GM19043 (cell line): ENCODE measurements around the gene PUSL1.
"Not testable (repeated sequence)": the region's sequence is repeated elsewhere in the genome, so short reads cannot be mapped to it uniquely, and the experiment has no call there.

Experiments used
- ATAC-seq: cut with Tn5 transposase; IDR thresholded peaks from one replicate; pipeline ENCODE4 v1.9.1; 2021; ENCODE audit warnings: low read depth; ENCODE audit not compliant: unreplicated experiment

Gene PUSL1

DNA sequence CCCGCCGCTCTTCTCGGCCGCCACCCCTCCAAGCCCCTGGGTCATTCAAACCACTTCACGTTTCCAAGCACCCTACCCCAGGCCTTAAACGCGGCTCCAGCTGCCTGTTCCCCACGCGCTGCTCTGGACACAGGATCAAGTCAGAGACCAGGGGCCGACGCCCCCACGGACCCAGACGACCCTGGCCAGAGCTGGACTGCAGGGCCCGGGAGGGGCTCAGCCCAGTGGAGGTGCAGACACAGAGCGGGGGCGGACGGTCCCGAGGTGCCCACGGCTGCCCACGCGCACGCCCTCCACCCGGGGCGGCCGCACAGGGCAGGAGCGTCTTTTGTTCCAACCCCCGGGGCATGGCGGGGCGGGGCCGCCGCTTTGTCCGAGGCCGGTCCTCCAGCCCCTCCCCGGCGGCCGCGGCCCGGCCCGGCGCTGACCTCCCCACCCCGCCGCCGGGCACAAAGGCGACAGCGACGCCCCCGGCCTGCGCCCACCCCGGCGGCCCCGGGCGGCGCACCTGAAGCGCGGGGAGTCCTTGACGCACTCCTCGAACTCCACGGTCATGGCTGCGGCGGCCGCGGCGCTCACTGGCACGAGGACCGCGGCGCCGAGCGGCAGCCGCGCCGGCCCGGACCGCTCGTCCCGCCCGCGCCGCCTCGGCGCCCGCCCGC lies 1.0 kb upstream of the PUSL1 start:
- no peak for ATAC-seq

DNA sequence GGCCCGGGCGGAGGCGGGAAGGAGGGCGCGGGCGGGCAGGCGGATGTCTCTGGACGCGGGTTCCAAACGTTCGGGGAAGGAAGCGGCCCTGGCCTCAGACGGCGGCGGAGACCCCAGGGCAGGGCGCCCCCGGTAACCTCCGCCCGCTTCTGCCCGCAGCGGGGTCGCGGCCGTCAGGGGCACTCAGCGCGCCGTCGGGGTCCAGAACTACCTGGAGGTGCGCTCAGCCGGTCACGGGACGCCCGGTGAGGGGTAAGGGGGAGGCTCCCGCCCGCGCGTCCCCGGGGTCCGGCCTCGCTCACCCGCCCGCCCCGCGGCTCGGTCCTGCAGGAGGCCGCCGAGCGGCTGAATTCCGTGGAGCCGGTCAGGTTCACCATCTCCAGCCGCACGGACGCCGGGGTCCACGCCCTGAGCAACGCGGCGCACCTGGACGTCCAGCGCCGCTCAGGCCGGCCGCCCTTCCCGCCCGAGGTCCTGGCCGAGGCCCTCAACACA lies 406 bp downstream of the PUSL1 start:
- ATAC-seq: no peak

GRCh38 chr1:1309251-1310108 lies 1.1 kb downstream of the PUSL1 start:
- ATAC-seq: no peak

DNA sequence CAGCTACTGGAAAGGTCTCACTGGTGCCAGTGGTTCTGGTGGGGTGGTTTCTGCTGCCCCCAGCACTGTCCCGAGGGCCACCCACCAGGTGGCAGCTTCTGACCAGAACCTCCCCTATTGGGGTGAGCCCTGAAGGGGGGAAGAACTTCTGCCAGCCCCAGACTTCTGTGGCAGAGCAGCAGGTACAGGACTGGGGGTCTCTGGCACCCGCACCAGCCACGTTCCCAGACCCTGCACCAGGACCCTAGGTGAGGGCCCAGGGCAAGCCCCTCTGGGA lies 1.6 kb downstream of the PUSL1 start:
- ATAC-seq: no peak

DNA sequence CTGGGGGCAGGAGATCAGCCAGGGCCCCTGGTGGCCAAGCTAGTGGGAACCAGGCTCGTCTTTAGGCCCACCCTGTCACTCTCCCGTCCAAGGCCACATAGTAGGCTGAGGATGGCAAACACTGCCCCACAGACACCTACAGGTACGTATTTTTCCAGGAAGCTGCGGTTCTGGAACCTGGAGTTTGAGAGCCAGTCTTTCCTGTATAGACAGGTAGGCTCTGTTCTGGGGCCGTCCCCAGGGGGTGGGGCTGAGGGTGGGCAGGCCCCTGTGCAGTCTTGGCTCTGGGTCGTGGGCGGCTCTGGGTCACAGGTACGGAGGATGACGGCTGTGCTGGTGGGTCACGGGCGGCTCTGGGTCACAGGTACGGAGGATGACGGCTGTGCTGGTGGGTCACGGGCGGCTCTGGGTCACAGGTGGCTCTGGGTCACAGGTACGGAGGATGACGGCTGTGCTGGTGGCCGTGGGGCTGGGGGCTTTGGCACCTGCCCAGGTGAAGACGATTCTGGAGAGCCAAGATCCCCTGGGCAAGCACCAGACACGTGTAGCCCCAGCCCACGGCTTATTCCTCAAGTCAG lies 2.2 kb downstream of the PUSL1 start:
- no peak for ATAC-seq

GRCh38 chr1:1311107-1312104 lies 3.0 kb downstream of the PUSL1 start:
- no peak for ATAC-seq

DNA sequence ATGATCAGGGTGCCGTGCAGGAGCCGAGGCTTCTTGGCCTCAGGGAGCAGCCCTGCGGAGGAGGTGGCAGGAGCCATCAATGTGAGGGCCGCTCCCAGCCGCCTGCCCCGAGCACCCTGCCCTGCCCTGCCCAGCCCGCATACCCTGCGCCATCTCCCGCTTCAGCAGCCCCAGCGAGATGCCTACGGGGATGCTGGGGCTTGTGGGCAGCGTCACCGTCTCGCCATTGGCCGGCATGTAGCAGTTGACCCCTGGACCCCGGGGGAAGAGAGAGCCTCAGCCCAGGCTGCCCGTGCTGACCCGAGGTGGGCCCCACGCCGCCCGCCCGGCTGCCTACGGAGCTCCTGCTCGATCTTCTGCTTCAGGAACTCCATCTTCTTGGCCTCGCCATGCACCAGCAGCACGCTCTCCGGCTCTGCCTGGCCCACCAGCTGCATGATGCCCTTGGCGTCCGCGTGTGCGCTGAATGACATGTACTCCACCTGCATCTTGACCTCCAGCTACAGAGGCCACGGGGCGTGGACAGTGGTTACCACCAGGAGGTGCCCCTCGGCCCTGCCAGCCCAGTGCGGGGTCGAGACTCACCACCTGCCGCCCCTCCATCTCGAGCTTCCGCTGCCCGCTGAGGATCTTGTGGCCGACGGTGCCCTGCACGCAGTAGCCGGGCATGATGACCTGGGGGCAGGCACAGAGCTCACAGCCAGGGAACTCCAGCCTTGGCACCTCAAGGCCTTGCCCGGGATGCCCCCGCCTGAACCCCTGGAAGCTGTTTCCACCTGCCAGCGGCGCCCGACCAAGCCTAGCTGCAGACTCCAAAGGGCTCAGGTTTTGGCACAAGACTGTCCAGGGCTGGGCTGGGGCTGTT lies 4.3 kb downstream of the PUSL1 start:
- ATAC-seq: no peak

DNA sequence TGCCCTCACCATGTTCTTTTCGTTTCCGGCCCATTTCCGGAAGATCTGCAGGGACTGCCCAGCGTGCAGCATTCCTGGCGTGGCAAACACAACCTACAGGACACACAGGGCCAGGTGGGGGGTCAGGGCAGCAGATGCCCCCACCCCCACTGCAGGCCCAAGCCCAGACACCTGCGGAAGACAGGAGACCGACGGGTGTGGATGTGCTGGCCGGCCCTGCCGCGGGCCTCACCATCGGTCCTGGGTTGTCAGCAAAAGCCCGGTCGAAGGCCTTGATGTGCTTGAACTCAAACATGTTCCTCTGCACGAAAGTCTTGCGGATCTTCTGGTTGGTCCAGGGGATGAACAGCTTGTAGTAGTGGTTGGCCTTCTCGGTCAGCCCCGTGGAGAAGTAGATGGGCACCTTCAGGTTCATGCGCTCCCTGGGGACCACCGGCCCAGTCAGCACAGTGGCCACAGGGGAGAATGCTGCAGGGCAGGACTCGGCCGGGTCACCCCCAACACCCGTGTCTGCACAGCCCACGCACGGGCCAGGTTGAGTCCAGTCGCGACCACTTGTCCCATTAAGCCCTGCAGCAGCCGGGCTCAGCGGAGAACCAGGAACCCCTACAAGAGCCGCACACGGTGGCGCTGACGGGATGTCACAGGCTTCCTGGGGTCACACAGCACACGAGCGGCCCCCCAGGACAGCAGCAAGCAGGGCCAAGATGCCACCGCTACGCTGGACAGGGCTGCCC lies 5.3 kb downstream of the PUSL1 start:
- no peak for ATAC-seq

- ATAC-seq: no peak
Measured at GRCh38 chr1:1314237-1314586, 5.8 kb downstream of the PUSL1 start.

- ATAC-seq: no peak
Measured at GRCh38 chr1:1314678-1315335, 6.4 kb downstream of the PUSL1 start.

DNA sequence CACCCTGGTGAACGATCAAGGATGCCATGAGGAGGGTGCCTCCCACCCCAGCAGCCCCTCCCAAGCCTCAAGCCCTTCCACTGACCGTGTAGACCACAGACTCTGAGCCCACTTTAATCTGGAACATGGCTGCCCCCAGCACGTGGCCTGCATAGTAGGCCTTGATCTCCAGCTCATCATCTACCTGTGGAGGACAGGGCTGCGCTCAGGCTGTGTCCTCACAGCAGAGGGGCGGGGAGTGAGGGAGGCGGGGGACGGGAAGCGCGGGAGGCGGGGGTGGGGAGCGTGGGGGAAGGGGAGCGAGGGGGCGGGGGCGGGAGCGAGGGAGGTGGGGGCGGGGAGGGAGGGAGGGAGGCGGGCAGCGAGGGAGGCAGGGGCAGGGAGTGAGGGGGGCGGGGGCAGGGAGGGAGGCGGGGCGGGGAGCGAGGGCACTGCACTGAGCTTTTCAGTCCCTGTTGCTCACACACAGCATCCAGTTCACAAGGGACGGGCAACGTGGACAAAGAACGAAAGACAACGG lies 7.1 kb downstream of the PUSL1 start:
- no peak for ATAC-seq

DNA sequence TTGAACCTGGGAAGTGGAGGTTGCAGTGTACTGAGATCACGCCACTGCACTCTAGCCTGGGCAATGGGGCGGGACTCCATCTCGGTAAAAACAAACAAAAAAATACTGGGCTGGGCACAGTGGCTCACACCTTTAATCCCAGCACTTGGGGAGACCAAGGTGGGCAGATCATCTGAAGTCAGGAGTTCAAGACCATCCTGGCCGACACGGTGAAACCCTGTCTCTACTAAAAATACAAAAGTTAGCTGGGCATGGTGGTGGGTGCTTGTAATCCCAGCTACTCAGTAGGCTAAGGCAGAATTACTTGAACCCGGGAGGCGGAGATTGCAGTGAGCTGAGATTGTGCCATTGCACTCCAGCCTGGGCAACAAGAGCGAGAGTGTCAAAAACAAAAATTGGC lies 7.8 kb downstream of the PUSL1 start:
- not testable (repeated sequence) for ATAC-seq

- no peak for ATAC-seq
Measured at GRCh38 chr1:1317420-1317819, 9.0 kb downstream of the PUSL1 start.

- ATAC-seq: no peak
Measured at GRCh38 chr1:1318131-1318652, 9.8 kb downstream of the PUSL1 start.

DNA sequence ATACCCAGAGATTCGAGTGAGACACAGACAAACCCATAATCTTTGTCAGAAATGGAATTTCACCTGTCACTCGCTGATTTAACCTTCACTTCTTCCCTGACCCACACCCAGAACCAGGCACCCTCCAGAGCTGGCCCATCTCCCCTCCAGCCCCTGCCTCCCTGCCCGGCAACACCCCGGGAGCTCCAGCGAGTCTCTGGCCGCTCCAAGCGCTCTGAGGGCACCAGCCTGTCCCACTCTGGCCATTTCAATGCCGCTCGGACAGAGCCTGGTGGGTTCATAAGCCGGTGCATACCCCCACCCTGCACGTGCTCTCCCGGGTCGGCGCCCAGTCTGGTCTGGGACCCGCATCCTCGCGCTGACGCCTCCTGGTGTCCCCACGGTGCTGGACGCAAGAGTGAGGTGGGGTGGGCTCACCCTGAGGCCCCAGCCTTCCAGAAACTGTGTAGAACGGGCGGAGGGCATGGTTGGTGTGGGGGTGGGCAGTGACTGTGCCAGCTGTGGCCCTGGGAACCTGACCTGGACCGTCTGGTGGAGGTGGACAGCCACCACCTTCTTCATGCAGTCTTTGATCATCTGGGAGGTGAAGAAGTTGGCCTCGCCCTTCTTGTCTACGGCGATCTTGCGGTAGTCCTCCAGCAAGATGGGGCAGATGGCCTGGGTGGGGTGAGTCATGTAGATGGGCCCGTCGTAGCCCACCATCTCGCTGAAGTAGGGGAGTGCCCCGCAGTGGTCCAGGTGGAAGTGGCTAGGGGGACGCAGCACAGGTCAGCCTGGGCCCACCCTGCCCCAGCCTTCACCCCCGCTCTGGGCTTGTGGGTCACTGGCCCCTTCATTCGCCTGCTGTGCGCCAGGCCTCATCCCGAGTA lies 10.6 kb downstream of the PUSL1 start:
- ATAC-seq: no peak

GRCh38 chr1:1319646-1319941 lies 11.2 kb downstream of the PUSL1 start:
- ATAC-seq: no peak

DNA sequence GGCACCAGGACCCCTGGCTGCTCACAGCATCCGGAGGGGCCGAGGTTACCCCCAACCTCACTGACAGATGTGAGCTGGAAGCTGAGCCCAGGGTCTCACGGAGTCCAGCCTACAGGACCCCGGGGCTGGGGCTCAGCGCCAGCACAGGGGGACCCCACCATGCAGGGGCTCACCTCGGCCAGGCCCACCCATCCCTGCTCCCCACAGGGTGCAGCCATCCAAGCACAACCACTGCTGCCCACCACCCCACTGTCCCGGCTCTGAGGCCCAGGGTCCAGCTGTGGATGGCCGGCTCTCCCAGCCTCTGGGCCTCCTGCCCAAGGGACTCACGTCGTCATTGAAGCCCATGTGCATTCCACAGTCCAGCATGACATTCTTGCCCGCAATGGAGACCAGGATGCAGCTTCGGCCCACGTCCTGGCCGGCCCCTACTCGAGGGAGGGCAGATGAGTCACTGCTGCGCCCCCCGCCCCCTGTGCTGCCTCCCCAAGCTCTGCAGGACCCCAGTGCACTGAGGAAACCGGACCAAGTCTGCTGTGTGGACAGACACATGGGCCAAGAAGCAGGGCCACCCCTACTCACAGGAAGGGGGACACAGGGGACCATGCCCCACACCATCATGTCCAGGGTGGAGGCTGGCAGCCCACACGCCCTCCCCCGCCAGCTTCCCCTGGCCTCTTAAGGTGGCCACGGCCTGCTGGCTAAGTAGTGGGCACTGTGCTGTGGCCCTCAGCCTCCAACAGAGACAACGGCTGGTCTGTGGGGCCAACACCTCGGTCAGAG lies 12.5 kb downstream of the PUSL1 start:
- ATAC-seq: no peak
